A549 treated with CORT108297 at 1 μM for 4 hours (cell line): ENCODE results near the gene TNFRSF4. TPM values are rescaled to one million over a fixed set of nuclear protein-coding genes. Genes with fewer than 3 reads are reported as not detected.

Experiments used
- total RNA-seq: library from RNA; stranded (reverse); fragments of 200-300 nt; extraction: Qiagen RNA extraction; gene quantifications from 5 replicates; pipeline ENCODE4 v1.2.3, GENCODE V29; 2022

The TNFRSF4 gene
- 0.07 to 0.18 TPM (median 0.13 TPM) in 4 of 5 replicates, not detected in the other for total RNA-seq

DNA sequence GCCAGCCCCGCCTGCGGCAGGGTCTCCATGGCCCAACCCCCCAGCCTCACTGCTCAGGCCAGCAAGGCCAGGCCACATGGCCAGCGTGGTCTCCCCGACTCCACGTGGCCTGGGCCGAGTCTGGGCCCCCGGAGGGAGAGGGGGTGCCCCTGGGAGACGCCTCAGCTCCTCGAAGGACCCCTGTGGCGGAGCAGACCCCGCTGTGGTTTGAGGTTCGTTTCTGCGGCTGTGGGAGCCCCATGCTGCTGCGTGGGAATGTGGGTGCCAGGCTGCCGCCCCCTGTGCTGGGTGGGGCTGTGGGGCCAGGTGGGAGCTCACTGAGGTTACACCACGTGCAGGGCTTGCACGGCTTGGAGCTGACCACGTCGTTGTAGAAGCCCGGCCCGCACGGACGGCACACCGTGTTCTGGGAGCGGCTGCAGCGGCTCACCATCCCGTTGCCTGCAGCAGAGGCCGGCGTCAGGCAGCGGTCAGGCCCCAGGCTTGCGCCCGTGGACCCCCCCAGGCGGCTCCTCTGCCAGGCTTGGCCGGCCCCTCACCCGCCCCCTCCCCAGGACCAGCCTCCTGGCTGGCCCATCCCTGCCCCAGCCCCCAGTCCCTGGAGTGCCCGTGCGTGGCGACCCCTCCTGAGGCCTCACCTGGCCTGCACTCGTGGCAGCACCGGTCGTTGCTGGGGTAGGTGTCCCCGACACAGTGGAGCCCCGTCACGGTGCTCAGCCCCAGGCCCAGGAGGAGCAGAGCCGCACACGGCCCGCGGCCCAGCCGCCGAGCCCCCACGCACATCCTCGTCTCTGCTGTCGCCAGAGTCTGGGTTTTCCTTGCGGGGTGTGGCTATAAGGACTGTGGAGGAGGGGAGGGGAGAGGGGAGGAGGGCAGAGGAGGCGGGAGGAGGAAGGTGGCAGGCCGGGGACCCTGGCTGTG is at the start of gene TNFRSF4:
Gene TNFRSF4 (minus strand): TSS at position 809 of the 921 bp plus-strand sequence. CDS start 26 bp downstream, at position 783.

GRCh38 chr1:1246577-1247340 is 32.8 kb upstream of the TNFRSF4 start, which contains the start of gene C1QTNF12:
C1QTNF12 (minus strand) TSS chr1:1246722; CDS start chr1:1246690, 32 bp downstream.

GRCh38 chr1:1232208-1232795 is 18.3 kb upstream of the TNFRSF4 start, which contains the start of gene B3GALT6:
B3GALT6 (plus strand) TSS chr1:1232237; CDS start chr1:1232279, 42 bp downstream.

GRCh38 chr1:1231400-1232207 is 17.7 kb upstream of the TNFRSF4 start, which contains the start of gene SDF4:
SDF4 (minus strand) TSS chr1:1232001; CDS start chr1:1228772, 3,229 bp downstream.

DNA sequence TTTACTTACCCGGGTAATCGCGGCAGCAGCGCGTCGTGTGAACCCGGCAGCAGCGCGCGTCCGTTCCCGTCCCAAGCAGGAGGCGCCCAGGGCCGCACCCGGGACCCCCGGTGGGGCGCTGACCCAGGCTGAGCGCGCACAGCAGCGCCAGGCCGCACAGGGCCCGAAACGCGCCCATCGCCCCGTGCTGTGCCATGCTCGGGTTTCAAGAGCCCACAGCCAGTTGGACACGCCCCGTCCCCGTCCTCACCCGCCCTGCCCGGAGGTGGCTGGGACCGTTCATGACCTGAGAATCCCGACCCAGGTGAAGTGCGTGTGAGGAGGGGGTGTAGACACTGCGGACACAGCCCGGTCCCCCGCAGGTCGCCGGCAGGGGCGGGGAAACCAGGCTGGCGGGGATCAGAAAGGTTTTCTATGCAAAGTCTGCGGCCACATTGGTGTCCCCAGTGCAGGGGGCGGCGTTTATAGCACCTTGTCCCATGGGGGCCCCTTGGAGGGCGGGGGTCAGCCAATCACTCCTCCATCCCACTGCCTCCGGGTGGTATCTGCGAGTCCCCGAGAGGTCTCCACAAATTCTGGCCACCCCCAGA is 7.5 kb downstream of the TNFRSF4 start, which contains the start of gene TNFRSF18:
Gene TNFRSF18 (minus strand): TSS at position 217 of the 590 bp plus-strand sequence. CDS start 21 bp downstream, at position 196.

DNA sequence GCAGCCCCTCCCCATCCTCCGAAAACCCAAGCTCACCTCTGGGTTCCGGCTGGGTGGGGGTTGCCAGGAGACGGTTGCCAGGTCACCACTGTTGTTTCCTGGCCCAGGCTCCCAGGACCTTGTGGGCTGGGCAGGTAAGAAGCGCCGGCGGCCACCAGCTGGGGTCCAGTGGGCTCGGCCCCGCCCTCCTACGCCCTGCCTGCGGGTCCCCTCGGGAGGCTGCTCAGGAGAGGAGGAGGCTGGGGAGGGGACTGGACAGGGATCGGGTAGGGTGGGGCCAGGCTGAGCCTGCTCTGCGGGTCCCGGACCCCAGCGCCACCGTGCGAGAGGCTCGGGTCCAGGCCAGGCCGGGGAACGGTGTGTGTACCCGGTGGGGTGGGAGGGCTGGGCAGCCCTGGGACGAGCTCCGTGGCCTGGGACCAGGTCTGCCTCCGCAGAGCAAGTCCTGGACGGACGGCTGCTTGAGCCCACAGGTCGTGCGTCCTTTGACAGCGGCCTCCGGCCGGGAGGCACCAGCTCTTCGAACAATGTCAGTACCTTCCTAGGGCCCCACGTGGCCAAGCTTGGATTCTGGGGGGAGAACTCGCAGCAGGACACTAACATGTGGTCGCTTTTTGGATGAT is 40.0 kb downstream of the TNFRSF4 start, which contains the start of gene TTLL10:
Gene TTLL10 (plus strand): TSS at position 88 of the 623 bp plus-strand sequence. CDS start 5,336 bp downstream, outside the sequence.

Other genes starting within 250 kb of the TNFRSF4 start
- gene PLEKHN1, start 247.7 kb downstream of the TNFRSF4 start, total RNA-seq: 4.7 to 7.6 TPM (median 6.5 TPM) in 5 replicates
- 0.07 to 0.24 TPM (median 0.14 TPM) in 4 of 5 replicates, not detected in the other for gene PERM1, start 232.1 kb downstream of the TNFRSF4 start, total RNA-seq
- 20.6 to 68.1 TPM (median 67.3 TPM) in 5 replicates for gene HES4, start 214.1 kb downstream of the TNFRSF4 start, total RNA-seq
- gene ISG15, start 200.7 kb downstream of the TNFRSF4 start, total RNA-seq: 18.3 to 28.3 TPM (median 22.6 TPM) in 5 replicates
- gene AGRN, start 194.0 kb downstream of the TNFRSF4 start, total RNA-seq: 79.5 to 139 TPM (median 135 TPM) in 5 replicates
- gene RNF223, start 139.8 kb downstream of the TNFRSF4 start, total RNA-seq: 0.32 to 0.52 TPM (median 0.38 TPM) in 5 replicates
- gene C1orf159, start 98.1 kb downstream of the TNFRSF4 start, total RNA-seq: 10.2 to 16.2 TPM (median 15.4 TPM) in 5 replicates
- not detected in 5 replicates for gene TTLL10, start 40.3 kb downstream of the TNFRSF4 start, total RNA-seq
- 0.11 to 0.25 TPM (median 0.15 TPM) in 3 of 5 replicates, not detected in the others for gene TNFRSF18, start 7.6 kb downstream of the TNFRSF4 start, total RNA-seq
- 108 to 138 TPM (median 133 TPM) in 5 replicates for gene SDF4, start 17.8 kb upstream of the TNFRSF4 start, total RNA-seq
- gene B3GALT6, start 18.1 kb upstream of the TNFRSF4 start, total RNA-seq: 10.8 to 22.2 TPM (median 19.5 TPM) in 5 replicates
- 1.4 to 2.3 TPM (median 1.8 TPM) in 5 replicates for gene C1QTNF12, start 32.6 kb upstream of the TNFRSF4 start, total RNA-seq
- 38.8 to 48.3 TPM (median 46.8 TPM) in 5 replicates for gene UBE2J2, start 59.7 kb upstream of the TNFRSF4 start, total RNA-seq
- 0.70 to 1.7 TPM (median 1.3 TPM) in 5 replicates for gene SCNN1D, start 66.3 kb upstream of the TNFRSF4 start, total RNA-seq
- 10.6 to 21.4 TPM (median 20.6 TPM) in 5 replicates for gene ACAP3, start 93.8 kb upstream of the TNFRSF4 start, total RNA-seq
- gene PUSL1, start 94.4 kb upstream of the TNFRSF4 start, total RNA-seq: 17.0 to 27.7 TPM (median 26.5 TPM) in 5 replicates
- 42.4 to 66.0 TPM (median 63.3 TPM) in 5 replicates for gene INTS11, start 110.5 kb upstream of the TNFRSF4 start, total RNA-seq
- gene CPTP, start 110.6 kb upstream of the TNFRSF4 start, total RNA-seq: 15.8 to 23.0 TPM (median 21.1 TPM) in 5 replicates
- gene TAS1R3, start 117.1 kb upstream of the TNFRSF4 start, total RNA-seq: 0.12 to 0.17 TPM (median 0.14 TPM) in 5 replicates
- gene DVL1, start 135.3 kb upstream of the TNFRSF4 start, total RNA-seq: 46.8 to 86.9 TPM (median 77.1 TPM) in 5 replicates
- gene MXRA8, start 144.4 kb upstream of the TNFRSF4 start, total RNA-seq: 0.07 to 0.29 TPM (median 0.27 TPM) in 5 replicates
- 103 to 195 TPM (median 175 TPM) in 5 replicates for gene AURKAIP1, start 161.1 kb upstream of the TNFRSF4 start, total RNA-seq
- gene CCNL2, start 185.2 kb upstream of the TNFRSF4 start, total RNA-seq: 37.8 to 63.9 TPM (median 59.4 TPM) in 5 replicates
- gene MRPL20, start 193.1 kb upstream of the TNFRSF4 start, total RNA-seq: 128 to 150 TPM (median 137 TPM) in 5 replicates
- 0.04 to 0.07 TPM (median 0.06 TPM) in 4 of 5 replicates, not detected in the other for gene ANKRD65, start 207.1 kb upstream of the TNFRSF4 start, total RNA-seq
- 4.1 to 18.3 TPM (median 15.7 TPM) in 5 replicates for gene VWA1, start 221.5 kb upstream of the TNFRSF4 start, total RNA-seq
- not detected in 5 replicates for gene ATAD3C, start 235.5 kb upstream of the TNFRSF4 start, total RNA-seq